Measurements from ENCODE around the gene IKZF2. TPM values are rescaled to one million over a fixed set of nuclear protein-coding genes. Genes with fewer than 3 reads are reported as not detected.

Gene IKZF2
- total RNA-seq, 1 donor from 2014 or later: 4.2 TPM

DNA sequence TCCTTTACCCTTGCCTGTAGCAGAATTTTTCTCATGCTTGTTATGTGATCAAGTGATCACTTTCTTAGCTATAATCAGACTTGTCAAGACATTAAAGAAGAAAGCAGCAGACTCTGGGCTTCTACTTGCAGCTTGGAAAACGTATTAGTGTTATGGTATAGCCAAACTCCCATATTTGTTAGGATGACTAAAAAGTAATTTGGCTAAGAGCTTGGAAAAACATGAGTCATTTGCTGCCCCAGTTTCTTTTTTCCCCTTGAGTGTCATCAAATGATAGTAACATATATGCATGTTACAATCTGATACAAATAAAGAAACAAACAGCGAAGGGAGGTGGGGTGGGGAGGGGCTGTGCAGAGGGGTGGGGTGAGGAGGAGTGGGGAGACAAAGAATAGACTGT is 155.5 kb downstream of the IKZF2 start:
- Histone ChIP-seq H3K9ac (ENCODE audit: low read depth in 1 of 3, low read length in 3 of 3) (no peak overlapping the region), H3K4me3 (ENCODE audit: low read length in 3 of 3) (no peak overlapping the region), H3K27ac (ENCODE audit: low read depth, low read length) (no peak overlapping the region), H3K9me3 (ENCODE audit: control insufficient read depth in 3 of 3, low read length in 3 of 3) (no peaks in the 10 kb centered on the region), H3K36me3 (ENCODE audit: control insufficient read depth in 3 of 3, insufficient read depth in 3 of 3, low read length in 3 of 3) (no peaks in the 10 kb centered on the region), H3K27me3 (ENCODE audit: control insufficient read depth in 3 of 3, insufficient read depth in 3 of 3, low read length in 3 of 3) (no peaks in the 10 kb centered on the region), H3K4me1 (ENCODE audit: control insufficient read depth in 3 of 3, insufficient read depth in 3 of 3, low read length in 3 of 3) (no peaks in the 10 kb centered on the region)

GRCh38 chr2:212994976-212995375 is 156.4 kb downstream of the IKZF2 start:
- Histone ChIP-seq H3K36me3 (ENCODE audit: control insufficient read depth in 3 of 3, insufficient read depth in 3 of 3, low read length in 3 of 3) (no peaks in the 10 kb centered on the region), H3K27me3 (ENCODE audit: control insufficient read depth in 3 of 3, insufficient read depth in 3 of 3, low read length in 3 of 3) (no peaks in the 10 kb centered on the region), H3K9ac (ENCODE audit: low read depth in 1 of 3, low read length in 3 of 3) (no peak overlapping the region), H3K9me3 (ENCODE audit: control insufficient read depth in 3 of 3, low read length in 3 of 3) (no peaks in the 10 kb centered on the region), H3K27ac (ENCODE audit: low read depth, low read length) (no peak overlapping the region), H3K4me1 (ENCODE audit: control insufficient read depth in 3 of 3, insufficient read depth in 3 of 3, low read length in 3 of 3) (no peaks in the 10 kb centered on the region), H3K4me3 (ENCODE audit: low read length in 3 of 3) (no peak overlapping the region)

- H3K9me3 ChIP-seq (ENCODE audit: control insufficient read depth in 3 of 3, low read length in 3 of 3): no peaks in the 10 kb centered on the region
- no peak overlapping the region for H3K9ac ChIP-seq (ENCODE audit: low read depth in 1 of 3, low read length in 3 of 3)
- no peaks in the 10 kb centered on the region for H3K4me1 ChIP-seq (ENCODE audit: control insufficient read depth in 3 of 3, insufficient read depth in 3 of 3, low read length in 3 of 3)
- no peak overlapping the region for H3K4me3 ChIP-seq (ENCODE audit: low read length in 3 of 3)
- no peak overlapping the region for H3K27ac ChIP-seq (ENCODE audit: low read depth, low read length)
- no peaks in the 10 kb centered on the region for H3K27me3 ChIP-seq (ENCODE audit: control insufficient read depth in 3 of 3, insufficient read depth in 3 of 3, low read length in 3 of 3)
- peaks cover 0 to 2% (median 0%) of the 10 kb centered on the region in 3 donors for H3K36me3 ChIP-seq (ENCODE audit: control insufficient read depth in 3 of 3, insufficient read depth in 3 of 3, low read length in 3 of 3)
Measured at GRCh38 chr2:212991120-212991519, 160.3 kb downstream of the IKZF2 start.

- Histone ChIP-seq H3K27ac (ENCODE audit: low read depth, low read length) (no peak overlapping the region), H3K36me3 (ENCODE audit: control insufficient read depth in 3 of 3, insufficient read depth in 3 of 3, low read length in 3 of 3) (peaks cover 0 to 2% (median 0%) of the 10 kb centered on the region in 3 donors), H3K4me3 (ENCODE audit: low read length in 3 of 3) (no peak overlapping the region), H3K9ac (ENCODE audit: low read depth in 1 of 3, low read length in 3 of 3) (no peak overlapping the region), H3K27me3 (ENCODE audit: control insufficient read depth in 3 of 3, insufficient read depth in 3 of 3, low read length in 3 of 3) (no peaks in the 10 kb centered on the region), H3K9me3 (ENCODE audit: control insufficient read depth in 3 of 3, low read length in 3 of 3) (no peaks in the 10 kb centered on the region), H3K4me1 (ENCODE audit: control insufficient read depth in 3 of 3, insufficient read depth in 3 of 3, low read length in 3 of 3) (no peaks in the 10 kb centered on the region)
Measured at GRCh38 chr2:212990697-212991096, 160.7 kb downstream of the IKZF2 start.

DNA sequence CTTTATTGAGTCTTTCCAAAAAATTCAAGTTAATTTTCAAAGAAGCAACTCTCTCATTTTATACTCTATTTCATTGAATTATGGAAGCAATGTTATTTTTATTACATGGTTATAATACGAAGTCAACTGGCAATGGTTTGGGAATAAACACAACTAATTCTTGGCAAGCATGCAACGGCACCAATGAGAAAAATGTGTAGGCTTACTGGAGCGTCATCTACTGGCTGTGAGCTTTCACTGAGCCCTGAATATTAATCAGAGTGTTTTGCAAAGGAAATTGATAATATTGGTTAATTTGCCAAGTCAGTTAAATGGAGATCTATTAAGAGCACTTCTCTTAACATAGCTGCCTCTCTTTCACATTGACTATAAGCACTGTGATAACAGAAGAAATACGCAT is 163.9 kb downstream of the IKZF2 start:
- no peaks in the 10 kb centered on the region for H3K4me1 ChIP-seq (ENCODE audit: control insufficient read depth in 3 of 3, insufficient read depth in 3 of 3, low read length in 3 of 3)

DNA sequence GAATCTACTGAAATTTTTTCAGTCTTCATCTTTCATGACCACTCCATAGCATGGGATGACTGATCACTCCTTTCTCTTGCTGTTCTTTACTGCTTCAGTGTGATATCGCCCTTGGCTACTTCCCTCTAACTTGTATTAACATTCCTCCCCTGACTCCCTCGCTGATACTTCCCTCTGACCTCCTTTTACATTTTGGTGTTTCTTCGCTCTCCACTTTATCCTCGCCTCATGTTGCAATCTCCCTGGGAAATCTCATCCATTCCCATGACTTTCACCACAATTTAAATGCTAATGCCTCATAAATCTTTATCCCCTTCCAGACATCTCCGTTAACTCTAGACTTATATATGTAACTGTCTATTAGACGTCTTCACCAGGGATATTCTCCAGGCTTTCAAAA is 167.3 kb downstream of the IKZF2 start:
- Histone ChIP-seq H3K9me3 (ENCODE audit: control insufficient read depth in 3 of 3, low read length in 3 of 3) (no peaks in the 10 kb centered on the region), H3K4me1 (ENCODE audit: control insufficient read depth in 3 of 3, insufficient read depth in 3 of 3, low read length in 3 of 3) (no peaks in the 10 kb centered on the region), H3K36me3 (ENCODE audit: control insufficient read depth in 3 of 3, insufficient read depth in 3 of 3, low read length in 3 of 3) (peaks cover 0 to 2% (median 0%) of the 10 kb centered on the region in 3 donors), H3K4me3 (ENCODE audit: low read length in 3 of 3) (no peak overlapping the region), H3K9ac (ENCODE audit: low read depth in 1 of 3, low read length in 3 of 3) (no peak overlapping the region), H3K27me3 (ENCODE audit: control insufficient read depth in 3 of 3, insufficient read depth in 3 of 3, low read length in 3 of 3) (no peaks in the 10 kb centered on the region), H3K27ac (ENCODE audit: low read depth, low read length) (no peak overlapping the region)

More for the DNA sequence above, 163.9 kb downstream of the IKZF2 start:
- Histone ChIP-seq H3K9ac (ENCODE audit: low read depth in 1 of 3, low read length in 3 of 3) (no peak overlapping the region), H3K36me3 (ENCODE audit: control insufficient read depth in 3 of 3, insufficient read depth in 3 of 3, low read length in 3 of 3) (peaks cover 0 to 2% (median 0%) of the 10 kb centered on the region in 3 donors), H3K27ac (ENCODE audit: low read depth, low read length) (no peak overlapping the region), H3K9me3 (ENCODE audit: control insufficient read depth in 3 of 3, low read length in 3 of 3) (no peaks in the 10 kb centered on the region), H3K4me3 (ENCODE audit: low read length in 3 of 3) (no peak overlapping the region), H3K27me3 (ENCODE audit: control insufficient read depth in 3 of 3, insufficient read depth in 3 of 3, low read length in 3 of 3) (no peaks in the 10 kb centered on the region)

DNA sequence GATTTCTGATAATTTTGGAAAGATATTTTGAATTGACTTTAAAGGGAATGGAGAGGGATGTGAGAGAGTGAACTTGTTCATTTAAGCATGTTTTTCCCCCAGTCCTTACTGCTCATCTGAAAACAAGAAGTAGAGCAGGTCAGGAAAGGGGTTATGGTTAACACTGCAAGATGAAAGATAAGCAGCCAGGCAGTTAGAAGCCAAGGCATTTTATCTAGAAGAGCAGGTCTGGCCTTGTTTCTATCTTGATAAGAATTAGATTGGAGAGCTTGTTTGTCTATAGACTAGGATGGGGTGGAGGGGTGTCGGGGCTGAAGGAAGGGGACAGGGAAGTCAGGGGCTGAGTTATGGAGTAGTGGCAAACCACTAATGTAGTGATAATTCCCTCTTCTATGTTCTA is 171.6 kb downstream of the IKZF2 start:
- H3K36me3 ChIP-seq (ENCODE audit: control insufficient read depth in 3 of 3, insufficient read depth in 3 of 3, low read length in 3 of 3): no peaks in the 10 kb centered on the region
- H3K27me3 ChIP-seq (ENCODE audit: control insufficient read depth in 3 of 3, insufficient read depth in 3 of 3, low read length in 3 of 3): no peaks in the 10 kb centered on the region
- H3K4me1 ChIP-seq (ENCODE audit: control insufficient read depth in 3 of 3, insufficient read depth in 3 of 3, low read length in 3 of 3): peaks cover 1 to 4% (median 4%) of the 10 kb centered on the region in 3 donors
- H3K27ac ChIP-seq (ENCODE audit: low read depth, low read length): no peak overlapping the region
- H3K9ac ChIP-seq (ENCODE audit: low read depth in 1 of 3, low read length in 3 of 3): no peak overlapping the region
- no peak overlapping the region for H3K4me3 ChIP-seq (ENCODE audit: low read length in 3 of 3)
- no peaks in the 10 kb centered on the region for H3K9me3 ChIP-seq (ENCODE audit: control insufficient read depth in 3 of 3, low read length in 3 of 3)

GRCh38 chr2:212979046-212979612 is 172.3 kb downstream of the IKZF2 start:
- Histone ChIP-seq H3K27me3 (ENCODE audit: control insufficient read depth in 3 of 3, insufficient read depth in 3 of 3, low read length in 3 of 3) (no peaks in the 10 kb centered on the region), H3K9me3 (ENCODE audit: control insufficient read depth in 3 of 3, low read length in 3 of 3) (no peaks in the 10 kb centered on the region), H3K36me3 (ENCODE audit: control insufficient read depth in 3 of 3, insufficient read depth in 3 of 3, low read length in 3 of 3) (no peaks in the 10 kb centered on the region), H3K4me3 (ENCODE audit: low read length in 3 of 3) (no peak overlapping the region), H3K9ac (ENCODE audit: low read depth in 1 of 3, low read length in 3 of 3) (no peak overlapping the region), H3K27ac (ENCODE audit: low read depth, low read length) (no peak overlapping the region), H3K4me1 (ENCODE audit: control insufficient read depth in 3 of 3, insufficient read depth in 3 of 3, low read length in 3 of 3) (peaks cover 6 to 10% (median 8%) of the 10 kb centered on the region in 3 donors)

GRCh38 chr2:212977152-212977551 is 174.3 kb downstream of the IKZF2 start:
- Histone ChIP-seq H3K27ac (ENCODE audit: low read depth, low read length) (no peak overlapping the region), H3K9me3 (ENCODE audit: control insufficient read depth in 3 of 3, low read length in 3 of 3) (no peaks in the 10 kb centered on the region), H3K36me3 (ENCODE audit: control insufficient read depth in 3 of 3, insufficient read depth in 3 of 3, low read length in 3 of 3) (no peaks in the 10 kb centered on the region), H3K4me3 (ENCODE audit: low read length in 3 of 3) (no peak overlapping the region), H3K4me1 (ENCODE audit: control insufficient read depth in 3 of 3, insufficient read depth in 3 of 3, low read length in 3 of 3) (peaks cover 15 to 18% (median 18%) of the 10 kb centered on the region in 3 donors), H3K9ac (ENCODE audit: low read depth in 1 of 3, low read length in 3 of 3) (no peak overlapping the region), H3K27me3 (ENCODE audit: control insufficient read depth in 3 of 3, insufficient read depth in 3 of 3, low read length in 3 of 3) (no peaks in the 10 kb centered on the region)

GRCh38 chr2:212975333-212975732 is 176.1 kb downstream of the IKZF2 start:
- no peaks in the 10 kb centered on the region for H3K27me3 ChIP-seq (ENCODE audit: control insufficient read depth in 3 of 3, insufficient read depth in 3 of 3, low read length in 3 of 3)
- peak overlapping the region; percentile 76 for H3K27ac ChIP-seq (ENCODE audit: low read depth, low read length)
- H3K9me3 ChIP-seq (ENCODE audit: control insufficient read depth in 3 of 3, low read length in 3 of 3): no peaks in the 10 kb centered on the region
- peaks cover 16 to 20% (median 18%) of the 10 kb centered on the region in 3 donors for H3K4me1 ChIP-seq (ENCODE audit: control insufficient read depth in 3 of 3, insufficient read depth in 3 of 3, low read length in 3 of 3)
- H3K4me3 ChIP-seq (ENCODE audit: low read length in 3 of 3): no peak overlapping the region
- no peaks in the 10 kb centered on the region for H3K36me3 ChIP-seq (ENCODE audit: control insufficient read depth in 3 of 3, insufficient read depth in 3 of 3, low read length in 3 of 3)
- peak overlapping the region in 1 of 3 donors; percentile 2 for H3K9ac ChIP-seq (ENCODE audit: low read depth in 1 of 3, low read length in 3 of 3)

Data from skeletal muscle tissue (tissue), 4 donors.